Choroid plexus epithelial cell (primary cell): ENCODE data around the gene PGF.
"Not testable (repeated sequence)": the region's sequence is repeated elsewhere in the genome, so short reads cannot be mapped to it uniquely, and the experiment has no call there.

Source experiments
- DNase-seq: peaks from one replicate; pipeline ENCODE4 v3.0.0-alpha.2; 2010; ENCODE audit warnings: low read depth
- H3K4me3 ChIP-seq: 2 replicates; pipeline ENCODE4 v1.5.1; 2011; ENCODE audit warnings: low read depth, mild to moderate bottlenecking, control low read depth, low read length, moderate library complexity
- TF ChIP-seq, protein P1 (sequence below): conservative IDR thresholded peaks from 2 replicates; pipeline ENCODE4 v1.5.1; 2011; ENCODE audit warnings: low read depth, mild to moderate bottlenecking, control low read depth, inconsistent platforms, low read length, moderate library complexity

The PGF gene

DNA sequence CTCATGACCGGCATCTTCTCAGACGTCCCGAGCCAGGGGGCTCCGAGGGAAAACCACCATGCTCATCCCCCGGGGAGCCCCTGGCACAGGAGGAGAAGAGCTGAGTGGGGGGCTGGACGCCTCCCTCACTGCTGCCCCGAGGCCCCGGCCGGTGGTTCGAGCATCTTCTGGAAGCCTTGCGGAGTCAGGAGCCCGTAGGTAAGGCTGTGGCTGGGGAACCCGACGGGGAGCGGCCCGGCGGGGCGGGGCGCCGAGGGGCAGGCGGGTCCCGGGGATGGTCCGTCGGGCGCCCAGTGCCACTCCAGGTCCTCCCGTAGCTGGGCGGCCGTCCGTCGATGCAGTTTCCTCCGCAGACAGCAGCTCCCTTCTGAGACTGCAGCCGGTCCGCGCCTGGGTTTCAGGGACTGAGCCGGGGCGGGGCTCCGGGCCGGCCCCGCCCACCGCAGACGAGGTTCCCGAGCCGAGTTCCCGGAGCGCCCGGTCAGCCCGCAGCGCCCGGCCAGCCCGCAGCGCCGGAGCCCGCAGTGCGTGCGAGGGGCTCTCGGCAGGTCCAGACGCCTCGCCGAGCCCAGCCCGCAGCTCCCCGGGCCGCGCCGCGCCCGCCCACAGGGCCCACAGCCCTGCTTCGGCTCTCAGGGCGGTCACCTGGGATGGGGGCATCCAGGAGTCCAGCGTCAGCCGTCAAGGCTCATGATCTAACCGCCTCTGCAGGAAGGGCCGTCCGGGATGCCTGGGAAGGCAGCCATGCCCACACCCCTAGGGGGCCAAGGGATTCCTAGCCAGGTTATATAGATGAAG lies at the start of gene PGF:
PGF (minus strand) TSS at position 369 of the 798 bp plus-strand sequence; CDS start at position 14, 355 bp downstream.
- DNase-seq, result peak; percentile 55
- peak within 1 kb of the TSS; percentile 63 for H3K4me3 ChIP-seq
- TF ChIP-seq, protein P1, sequence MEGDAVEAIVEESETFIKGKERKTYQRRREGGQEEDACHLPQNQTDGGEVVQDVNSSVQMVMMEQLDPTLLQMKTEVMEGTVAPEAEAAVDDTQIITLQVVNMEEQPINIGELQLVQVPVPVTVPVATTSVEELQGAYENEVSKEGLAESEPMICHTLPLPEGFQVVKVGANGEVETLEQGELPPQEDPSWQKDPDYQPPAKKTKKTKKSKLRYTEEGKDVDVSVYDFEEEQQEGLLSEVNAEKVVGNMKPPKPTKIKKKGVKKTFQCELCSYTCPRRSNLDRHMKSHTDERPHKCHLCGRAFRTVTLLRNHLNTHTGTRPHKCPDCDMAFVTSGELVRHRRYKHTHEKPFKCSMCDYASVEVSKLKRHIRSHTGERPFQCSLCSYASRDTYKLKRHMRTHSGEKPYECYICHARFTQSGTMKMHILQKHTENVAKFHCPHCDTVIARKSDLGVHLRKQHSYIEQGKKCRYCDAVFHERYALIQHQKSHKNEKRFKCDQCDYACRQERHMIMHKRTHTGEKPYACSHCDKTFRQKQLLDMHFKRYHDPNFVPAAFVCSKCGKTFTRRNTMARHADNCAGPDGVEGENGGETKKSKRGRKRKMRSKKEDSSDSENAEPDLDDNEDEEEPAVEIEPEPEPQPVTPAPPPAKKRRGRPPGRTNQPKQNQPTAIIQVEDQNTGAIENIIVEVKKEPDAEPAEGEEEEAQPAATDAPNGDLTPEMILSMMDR, result no peak

DNA sequence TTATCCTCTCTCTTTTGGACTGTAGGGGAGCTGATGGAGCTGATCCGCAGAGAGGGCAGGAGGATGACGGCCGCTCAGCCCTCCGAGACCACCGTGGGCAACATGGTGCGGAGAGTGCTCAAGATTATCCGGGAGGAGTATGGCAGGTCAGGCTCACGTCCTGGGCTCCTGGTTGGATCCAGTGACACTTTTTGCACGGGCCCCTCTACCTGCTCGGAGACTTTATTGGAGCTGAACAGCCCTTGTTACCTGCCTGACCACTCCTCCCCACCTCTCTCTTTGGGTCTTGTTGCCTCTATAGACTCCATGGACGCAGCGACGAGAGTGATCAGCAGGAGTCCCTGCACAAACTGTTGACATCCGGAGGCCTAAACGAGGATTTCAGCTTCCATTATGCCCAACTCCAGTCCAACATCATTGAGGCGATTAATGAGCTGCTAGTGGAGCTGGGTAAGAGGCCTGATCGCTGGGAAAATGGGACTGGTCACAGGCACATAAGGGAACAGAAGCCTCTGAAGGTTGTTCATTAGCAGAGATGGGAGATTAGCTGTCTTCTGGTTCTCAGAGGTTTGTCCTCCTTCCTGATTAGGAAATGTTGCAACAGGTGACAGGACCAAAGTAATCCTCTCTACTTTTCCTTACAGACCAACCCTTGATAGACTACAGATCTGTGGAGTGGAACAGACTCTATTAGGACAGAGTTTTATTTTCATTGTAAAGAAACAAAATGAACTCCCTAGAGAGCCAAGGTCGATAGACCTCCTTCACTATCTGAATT lies 48.0 kb upstream of the PGF start:
- TF ChIP-seq, protein P1, result no peak
- no peak for DNase-seq
- peak overlapping the region; percentile 90 for H3K4me3 ChIP-seq

DNA sequence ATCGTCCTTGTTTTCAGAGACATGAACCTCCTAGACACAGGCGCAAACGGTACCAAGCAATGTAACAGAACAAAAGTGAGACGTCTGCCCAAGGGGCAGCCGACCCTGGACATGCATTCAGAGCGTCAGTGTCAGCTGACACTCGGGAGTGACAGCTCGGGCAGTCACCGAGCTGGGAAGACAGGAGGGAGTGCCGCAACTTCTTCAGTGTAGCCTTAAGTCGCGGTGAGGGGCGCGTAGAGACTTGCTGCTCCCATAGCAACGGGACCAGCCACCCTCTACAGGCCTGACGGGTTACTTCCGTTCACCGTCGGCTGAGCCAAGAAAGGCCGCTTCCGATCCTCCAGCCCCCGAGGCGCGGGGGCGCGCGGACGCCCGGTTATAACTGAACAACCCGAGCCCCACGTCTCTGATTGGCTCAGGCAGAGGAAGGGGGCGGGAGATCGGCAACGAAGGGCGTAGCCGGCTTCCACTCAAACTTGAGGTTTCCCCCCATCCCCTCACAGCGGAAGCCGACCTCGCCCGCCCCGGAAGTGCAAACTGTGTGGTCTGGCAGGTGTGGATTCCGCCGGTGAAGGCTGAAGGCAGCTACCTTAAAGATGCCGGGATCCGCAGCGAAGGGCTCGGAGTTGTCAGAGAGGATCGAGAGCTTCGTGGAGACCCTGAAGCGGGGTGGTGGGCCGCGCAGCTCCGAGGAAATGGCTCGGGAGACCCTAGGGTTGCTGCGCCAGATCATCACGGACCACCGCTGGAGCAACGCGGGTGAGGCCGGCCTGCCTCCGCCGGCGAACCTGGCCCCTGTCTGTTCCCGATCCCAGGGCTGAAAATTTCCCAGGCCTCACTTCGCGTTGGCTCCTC lies 47.2 kb upstream of the PGF start, which contains the start of gene EIF2B2:
EIF2B2 (plus strand) TSS at position 530 of the 858 bp plus-strand sequence; CDS start at position 600, 70 bp downstream.
- H3K4me3 ChIP-seq, result peak within 1 kb of the TSS; percentile 90
- TF ChIP-seq, protein P1, result no peak
- DNase-seq, result peak; percentile 97

DNA sequence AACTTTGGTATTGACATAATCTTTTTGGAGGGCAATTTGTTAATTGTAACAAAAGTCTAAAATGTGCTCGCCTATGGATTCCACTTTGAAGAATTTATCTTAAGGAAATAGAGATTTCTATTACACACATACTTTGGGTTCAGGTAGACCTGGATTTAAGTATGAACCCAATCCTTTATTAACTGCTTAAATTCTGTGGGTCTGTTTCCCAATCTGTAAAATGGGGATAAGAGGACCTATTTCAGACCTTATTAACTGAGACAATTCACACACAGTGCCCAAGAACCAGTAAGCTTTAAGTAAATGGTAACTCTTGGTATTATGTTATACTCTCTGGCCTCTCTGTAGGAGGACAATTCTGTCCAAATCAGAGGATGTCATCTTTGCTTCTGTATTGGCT lies 46.5 kb upstream of the PGF start:
- H3K4me3 ChIP-seq, result peak overlapping the region; percentile 90
- TF ChIP-seq, protein P1, result no peak
- DNase-seq, result no peak

DNA sequence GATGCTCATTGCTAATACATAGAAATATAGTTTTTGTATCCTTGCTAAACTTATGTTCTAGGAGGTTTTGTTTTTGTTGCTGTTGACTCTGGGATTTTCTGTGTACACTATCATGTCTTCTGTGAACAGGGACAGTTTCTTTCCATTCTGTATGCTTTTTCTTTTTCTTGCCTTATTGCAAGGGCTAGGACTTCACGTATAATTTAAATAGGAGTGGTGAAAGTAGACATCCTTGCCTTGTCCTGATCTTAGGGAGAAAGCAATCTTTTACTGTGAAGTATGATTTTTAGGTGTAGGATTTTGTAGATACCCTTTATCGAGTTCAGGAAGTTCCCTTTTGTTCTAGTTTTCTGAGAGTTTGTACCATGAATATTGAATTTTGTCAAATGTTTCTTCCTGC lies 45.9 kb upstream of the PGF start:
- TF ChIP-seq, protein P1, result no peak
- DNase-seq, result no peak
- H3K4me3 ChIP-seq, result no peak overlapping the region

DNA sequence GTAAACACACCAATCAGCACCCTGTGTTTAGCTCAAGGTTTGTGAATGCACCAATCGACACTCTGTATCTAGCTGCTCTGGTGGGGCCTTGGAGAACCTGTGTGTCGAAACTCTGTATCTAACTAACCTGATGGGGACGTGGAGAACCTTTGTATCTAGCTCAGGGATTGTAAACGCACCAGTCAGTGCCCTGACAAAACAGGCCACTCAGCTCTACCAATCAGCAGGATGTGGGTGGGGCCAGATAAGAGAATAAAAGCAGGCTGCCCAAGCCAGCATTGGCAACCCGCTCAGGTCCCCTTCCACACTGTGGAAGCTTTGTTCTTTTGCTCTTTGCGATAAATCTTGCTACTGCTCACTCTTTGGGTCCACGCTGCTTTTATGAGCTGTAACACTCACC lies 40.4 kb upstream of the PGF start:
- DNase-seq, H3K4me3 ChIP-seq: not testable (repeated sequence)

DNA sequence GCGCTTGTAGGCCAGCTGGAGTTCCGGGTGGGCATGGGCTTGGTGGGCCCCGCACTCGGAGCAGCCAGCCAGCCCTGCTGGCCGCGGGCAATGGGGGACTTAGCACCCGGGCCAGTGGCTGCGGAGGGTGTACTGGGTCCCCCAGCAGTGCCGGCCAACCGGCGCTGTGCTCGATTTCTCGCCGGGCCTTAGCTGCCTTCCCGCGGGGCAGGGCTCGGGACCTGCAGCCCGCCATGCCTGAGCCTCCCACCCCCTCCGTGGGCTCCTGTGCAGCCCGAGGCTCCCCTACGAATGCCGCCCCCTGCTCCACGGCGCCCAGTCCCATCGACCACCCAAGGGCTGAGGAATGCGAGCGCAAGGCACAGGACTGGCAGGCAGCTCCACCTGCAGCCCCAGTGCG lies 38.8 kb upstream of the PGF start:
- not testable (repeated sequence) for H3K4me3 ChIP-seq, DNase-seq
